Activated CD8-positive, alpha-beta memory T cell treated with anti-CD3 and anti-CD28 coated beads, Interleukin-2, amount 50 U/mL, for 24 hours (primary cell): ENCODE data around the gene CELF6.

Experiments used
- DNase-seq: peaks from one replicate; pipeline ENCODE4 v3.0.0-alpha.2; 2020; ENCODE audit errors: extremely low read depth

The CELF6 gene

GRCh38 chr15:72272213-72272996, 47.6 kb downstream of the CELF6 start, which contains the start of gene PARP6:
Gene PARP6 (minus strand): TSS chr15:72272554. CDS start chr15:72267477, 5,077 bp downstream.
- DNase-seq, result peak; percentile 98

DNA sequence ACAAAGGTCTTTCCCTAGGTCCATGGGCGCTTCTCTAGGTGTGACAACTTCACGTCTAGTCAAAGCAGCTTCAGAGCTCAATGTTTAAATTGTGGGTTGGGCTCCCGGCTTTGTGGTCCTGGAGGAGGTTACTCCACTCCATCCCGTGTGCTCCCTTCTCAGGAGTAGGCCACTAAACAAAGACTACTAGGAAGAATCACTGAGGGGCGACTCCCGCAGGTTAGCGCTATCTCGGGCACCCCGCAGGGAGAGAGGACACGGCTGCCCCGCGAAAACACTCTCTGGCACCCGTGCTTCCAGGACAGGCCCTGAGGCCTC, 48.1 kb downstream of the CELF6 start:
- DNase-seq, result no peak

- no peak for DNase-seq
These were observed 48.7 kb downstream of the CELF6 start for GRCh38 chr15:72271221-72271620.

DNA sequence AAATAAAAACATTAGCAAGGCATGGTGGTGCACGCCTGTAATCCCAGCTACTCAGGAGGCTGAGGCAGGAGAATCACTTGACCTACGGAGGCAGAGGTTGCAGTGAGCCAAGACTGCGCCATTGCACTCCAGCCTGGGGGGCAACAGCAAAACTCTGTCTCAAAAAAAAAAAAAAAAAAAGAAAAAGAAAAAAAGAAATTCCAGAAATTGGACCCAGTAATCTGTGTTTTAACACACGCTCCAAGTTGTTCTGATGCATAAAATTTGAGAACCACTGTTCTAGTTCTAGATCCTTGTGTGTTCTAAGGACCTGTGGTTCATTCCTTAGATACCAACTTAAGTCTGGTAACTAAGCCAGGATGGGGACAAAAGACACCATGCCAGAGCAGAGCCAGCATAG, 50.2 kb downstream of the CELF6 start:
- DNase-seq, result no peak

DNA sequence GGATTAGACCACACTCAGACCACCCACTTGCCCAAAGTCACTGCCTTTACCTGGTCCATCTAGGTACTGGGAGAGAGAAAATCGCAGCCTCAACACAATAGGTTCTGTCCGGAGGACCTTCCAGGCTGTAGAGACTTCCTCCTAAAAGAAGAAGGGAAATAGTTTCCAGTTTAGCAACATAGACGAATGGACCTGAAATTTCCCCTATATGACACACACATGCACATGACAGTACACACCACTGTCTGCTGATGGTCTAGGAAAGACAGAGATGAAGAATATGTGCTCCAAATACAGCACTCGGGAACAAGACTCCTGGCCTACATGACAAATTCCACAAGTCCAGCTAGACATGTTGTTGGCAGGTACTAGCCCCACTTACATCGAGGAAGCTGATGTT, 54.9 kb downstream of the CELF6 start:
- no peak for DNase-seq

GRCh38 chr15:72252663-72253299, 67.2 kb downstream of the CELF6 start:
- DNase-seq, result no peak

- DNase-seq, result no peak
These were observed 70.7 kb downstream of the CELF6 start for GRCh38 chr15:72249142-72249810.

DNA sequence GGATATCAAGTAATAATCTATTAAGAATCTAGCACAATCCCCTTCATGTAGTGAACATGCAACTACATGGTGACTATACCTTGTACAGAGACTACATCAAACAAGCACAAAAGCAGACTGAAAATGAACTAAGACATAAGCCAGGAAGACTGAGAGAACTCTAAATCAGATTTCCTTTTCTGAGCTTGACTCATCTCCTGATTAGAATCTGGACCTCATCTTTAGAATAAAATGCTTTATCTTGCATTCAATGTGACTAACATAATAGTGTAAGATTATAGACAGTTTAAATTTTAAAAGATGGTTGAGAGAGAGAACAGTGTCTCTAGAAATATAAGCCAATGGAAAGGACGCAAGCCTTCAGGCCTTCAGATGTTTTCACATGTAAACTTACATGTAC, 71.4 kb downstream of the CELF6 start:
- no peak for DNase-seq

DNA sequence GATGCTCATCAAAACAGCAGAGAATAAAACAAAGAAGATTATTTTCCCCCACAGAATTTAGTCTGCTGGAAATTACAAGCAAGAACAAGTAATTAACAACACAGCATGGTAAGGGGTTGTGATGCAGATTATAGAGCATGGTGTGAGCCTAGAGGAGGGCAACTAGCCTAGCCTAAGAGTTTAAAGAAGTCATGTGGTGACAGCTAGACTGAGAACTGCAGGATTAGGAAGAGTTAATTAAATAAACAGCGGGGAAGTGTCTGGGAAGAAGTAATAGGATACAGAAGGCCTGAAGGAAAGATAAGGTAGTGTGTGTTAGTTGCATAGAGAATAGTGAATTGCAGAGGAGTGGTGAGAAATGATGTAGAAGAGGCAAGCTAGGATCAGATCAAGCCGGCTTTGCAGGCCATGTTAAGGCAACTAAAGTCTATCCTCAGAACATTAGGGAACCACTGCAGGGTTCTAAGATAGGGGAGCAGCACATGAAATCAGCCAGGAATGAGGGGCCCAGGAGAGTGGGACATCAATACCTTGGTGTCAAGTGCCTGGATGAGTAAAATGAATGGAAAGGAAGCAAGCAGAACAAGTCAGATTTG, 77.1 kb downstream of the CELF6 start:
- no peak for DNase-seq

DNA sequence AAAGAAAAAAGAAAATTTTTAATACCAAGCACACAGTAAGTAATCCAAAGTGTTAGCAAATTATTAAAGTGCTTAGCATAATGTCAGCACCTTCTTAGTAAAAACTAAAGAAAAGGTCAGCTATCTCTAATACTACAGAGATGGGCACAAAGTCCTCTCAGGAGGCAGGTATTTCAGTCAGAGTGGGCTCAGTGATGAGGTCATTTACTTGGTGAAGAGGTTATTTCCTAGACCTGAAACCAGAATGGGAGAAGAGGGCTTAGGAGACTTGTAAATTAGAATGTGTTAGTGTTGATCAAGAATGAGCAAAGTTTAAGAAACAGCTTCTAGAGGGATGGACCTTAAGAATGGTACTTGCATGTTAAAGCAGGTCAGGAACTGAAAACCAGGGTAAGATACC, 80.3 kb downstream of the CELF6 start:
- DNase-seq, result no peak

GRCh38 chr15:72238586-72238985, 81.4 kb downstream of the CELF6 start:
- DNase-seq, result no peak

DNA sequence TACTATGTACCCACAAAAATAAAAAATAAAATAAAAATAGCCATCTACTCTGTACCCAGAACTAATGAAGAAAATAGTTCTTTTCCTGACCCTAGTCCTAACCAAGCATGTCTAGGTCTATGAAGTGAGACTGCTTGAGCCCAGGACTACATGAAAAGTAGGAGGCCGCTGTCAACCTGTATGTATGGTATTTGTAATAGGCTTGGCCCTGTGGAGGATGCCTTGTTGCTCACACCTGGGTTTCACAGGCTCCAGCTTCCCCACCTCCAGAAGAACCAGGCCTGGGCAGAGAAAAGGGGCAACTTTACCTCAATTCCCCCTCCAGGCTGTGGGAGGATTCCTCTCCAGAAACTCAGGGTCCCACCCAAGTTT, 82.1 kb downstream of the CELF6 start:
- no peak for DNase-seq

- peak; percentile 65 for DNase-seq
These were observed 82.7 kb downstream of the CELF6 start for GRCh38 chr15:72237029-72237852.

DNA sequence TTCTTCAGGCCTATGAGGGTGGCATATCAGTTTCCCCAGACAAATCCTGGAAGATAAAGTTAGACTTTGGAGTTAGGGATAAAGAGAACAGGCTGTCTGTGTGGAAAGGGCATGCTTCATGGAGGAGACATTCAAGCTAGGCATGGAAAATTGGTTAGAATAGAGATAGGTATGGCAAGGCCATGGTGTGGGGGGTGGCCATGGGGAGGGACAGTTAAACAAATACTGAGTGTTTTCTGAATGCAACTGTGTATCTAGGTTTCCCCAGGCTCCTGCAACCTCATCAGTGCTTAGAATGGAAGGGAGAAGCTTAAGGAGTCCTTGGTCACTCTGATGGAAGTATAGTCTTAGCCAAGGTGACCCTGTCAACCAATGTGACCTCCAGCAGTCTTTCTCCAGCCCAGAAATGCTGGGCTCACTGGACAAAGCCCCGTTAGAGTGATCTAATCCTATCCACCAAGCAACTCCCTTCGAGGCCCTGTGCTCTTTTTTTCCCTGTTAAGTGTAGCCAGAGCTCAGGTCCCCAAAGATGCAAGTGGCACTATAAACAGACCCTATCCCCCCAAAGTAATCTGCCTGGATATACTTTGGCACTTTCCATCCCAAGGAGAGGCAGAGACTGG, 83.5 kb downstream of the CELF6 start:
- no peak for DNase-seq

- no peak for DNase-seq
These were observed 84.7 kb downstream of the CELF6 start for GRCh38 chr15:72235298-72235697.
